Measurements from ENCODE around the gene MBD3L3.

DNA sequence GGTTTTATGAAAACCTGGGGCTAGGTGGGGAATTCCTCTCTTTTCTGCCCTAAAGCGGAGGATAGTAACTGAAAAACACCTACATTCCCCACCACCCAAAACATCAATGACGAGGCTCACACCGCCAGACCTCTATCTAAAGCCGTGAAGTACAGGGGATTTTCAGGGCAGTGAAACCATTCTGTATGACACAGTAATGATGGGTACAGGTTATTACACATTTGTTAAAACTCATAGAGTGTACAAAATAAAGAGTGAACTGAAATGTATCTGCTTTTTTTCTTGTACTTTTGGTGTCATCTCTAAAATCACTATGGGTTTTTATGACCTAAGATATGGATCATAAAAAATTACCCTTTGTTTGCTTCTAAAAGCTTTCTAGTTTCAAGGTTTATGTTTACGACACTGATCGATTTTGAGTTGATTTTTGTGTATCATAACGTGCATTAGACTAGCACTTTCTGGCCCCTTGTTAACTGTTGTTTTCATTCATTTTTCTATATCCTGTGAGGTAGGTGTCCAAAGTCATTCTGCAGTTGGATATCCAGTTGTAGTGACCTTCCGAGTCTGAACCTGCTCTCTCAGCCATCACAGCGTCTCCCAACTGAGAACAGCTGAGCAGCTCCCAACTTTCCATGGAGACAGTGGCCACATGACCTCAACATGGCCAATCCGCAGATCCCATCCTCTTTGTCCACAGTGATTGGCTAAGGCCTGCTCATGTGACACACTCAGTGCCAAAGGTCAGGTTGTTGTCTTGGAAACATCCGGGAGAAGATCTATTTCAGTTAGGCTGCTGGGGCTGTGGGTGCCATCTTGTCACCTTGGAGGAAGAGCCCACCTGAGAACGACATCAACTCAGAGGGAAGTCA is 47.5 kb downstream of the MBD3L3 start:
- TF ChIP-seq, protein P1, sequence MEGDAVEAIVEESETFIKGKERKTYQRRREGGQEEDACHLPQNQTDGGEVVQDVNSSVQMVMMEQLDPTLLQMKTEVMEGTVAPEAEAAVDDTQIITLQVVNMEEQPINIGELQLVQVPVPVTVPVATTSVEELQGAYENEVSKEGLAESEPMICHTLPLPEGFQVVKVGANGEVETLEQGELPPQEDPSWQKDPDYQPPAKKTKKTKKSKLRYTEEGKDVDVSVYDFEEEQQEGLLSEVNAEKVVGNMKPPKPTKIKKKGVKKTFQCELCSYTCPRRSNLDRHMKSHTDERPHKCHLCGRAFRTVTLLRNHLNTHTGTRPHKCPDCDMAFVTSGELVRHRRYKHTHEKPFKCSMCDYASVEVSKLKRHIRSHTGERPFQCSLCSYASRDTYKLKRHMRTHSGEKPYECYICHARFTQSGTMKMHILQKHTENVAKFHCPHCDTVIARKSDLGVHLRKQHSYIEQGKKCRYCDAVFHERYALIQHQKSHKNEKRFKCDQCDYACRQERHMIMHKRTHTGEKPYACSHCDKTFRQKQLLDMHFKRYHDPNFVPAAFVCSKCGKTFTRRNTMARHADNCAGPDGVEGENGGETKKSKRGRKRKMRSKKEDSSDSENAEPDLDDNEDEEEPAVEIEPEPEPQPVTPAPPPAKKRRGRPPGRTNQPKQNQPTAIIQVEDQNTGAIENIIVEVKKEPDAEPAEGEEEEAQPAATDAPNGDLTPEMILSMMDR (conservative IDR thresholded peaks at IDR 0.05 in 1 of 2, IDR thresholded peaks at IDR 0.05 in 1 of 2; ENCODE audit: low read depth in 1 of 2, low read length in 2 of 2), result no peak
- no peak for TF ChIP-seq EZH2 (IDR thresholded peaks at IDR 0.05; ENCODE audit: low read length, missing control alignments)

Measured in fibroblast of lung (primary cell).